Stimulated activated CD4-positive, alpha-beta T cell treated with anti-CD3 and anti-CD28 coated beads, TNF-alpha, amount 100 ng/mL, for 1 hour (primary cell): ENCODE measurements around the gene FBXW9.
"Not testable (repeated sequence)": the region's sequence is repeated elsewhere in the genome, so short reads cannot be mapped to it uniquely, and the experiment has no call there.

Source experiments
- DNase-seq, 3 donors: peaks; one replicate each; pipeline ENCODE4 v3.0.0-alpha.2; 2020; ENCODE audit warnings: low read depth in 3 of 3, low spot score in 1 of 3

Gene FBXW9

DNA sequence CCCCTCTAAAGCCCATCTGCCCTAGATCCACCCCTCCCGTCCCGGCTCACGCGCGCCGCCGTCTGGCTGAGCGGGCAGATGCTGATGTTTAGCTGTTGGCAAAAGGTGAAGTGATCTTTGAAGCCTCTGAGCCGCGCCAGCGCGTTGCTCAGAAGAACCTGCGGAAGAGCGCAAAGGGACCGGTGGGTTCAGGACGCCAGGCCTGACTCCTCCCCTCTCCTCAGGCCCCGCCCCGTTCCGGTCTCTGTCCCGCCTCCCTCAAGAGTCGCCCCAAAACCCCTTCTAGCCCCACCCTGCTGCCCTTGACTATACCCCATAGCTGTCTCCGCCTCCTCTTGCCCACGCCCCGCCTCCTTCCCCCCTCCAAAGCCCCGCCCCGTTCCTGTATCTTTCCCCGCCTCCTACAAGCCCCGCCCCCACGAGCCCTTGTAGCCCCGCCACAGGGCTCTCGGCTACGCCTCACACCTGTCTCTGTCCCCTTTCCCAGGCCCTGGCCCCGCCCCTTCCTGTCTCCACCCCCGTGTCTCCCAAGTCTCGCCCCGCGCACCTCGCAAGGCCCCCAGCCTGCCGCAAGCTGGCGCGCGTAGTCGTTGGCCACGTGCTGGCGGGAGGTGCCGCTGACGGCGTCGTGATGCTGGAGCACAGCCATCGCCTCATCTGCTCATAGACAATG is 39.4 kb downstream of the FBXW9 start:
- DNase-seq = no peak

DNA sequence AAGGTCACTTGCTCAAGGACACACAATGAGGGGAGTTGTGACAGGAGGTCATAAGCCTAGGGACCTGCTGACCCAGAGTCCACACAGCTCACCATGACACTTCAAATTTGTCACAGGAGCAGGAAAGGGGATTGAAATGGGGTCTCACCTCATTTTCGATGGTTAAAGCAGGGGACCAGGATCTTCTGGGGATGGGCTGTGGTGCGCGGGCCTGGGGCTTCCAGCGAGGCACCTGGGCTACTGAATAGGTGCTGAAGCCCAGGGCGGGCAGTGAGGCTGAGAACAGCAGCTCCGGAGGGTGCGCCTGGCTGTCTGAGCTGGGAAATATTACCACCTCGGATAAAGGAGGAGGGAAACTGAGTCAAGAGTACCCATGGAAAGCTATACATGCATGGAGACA is 40.9 kb downstream of the FBXW9 start:
- DNase-seq = no peak

DNA sequence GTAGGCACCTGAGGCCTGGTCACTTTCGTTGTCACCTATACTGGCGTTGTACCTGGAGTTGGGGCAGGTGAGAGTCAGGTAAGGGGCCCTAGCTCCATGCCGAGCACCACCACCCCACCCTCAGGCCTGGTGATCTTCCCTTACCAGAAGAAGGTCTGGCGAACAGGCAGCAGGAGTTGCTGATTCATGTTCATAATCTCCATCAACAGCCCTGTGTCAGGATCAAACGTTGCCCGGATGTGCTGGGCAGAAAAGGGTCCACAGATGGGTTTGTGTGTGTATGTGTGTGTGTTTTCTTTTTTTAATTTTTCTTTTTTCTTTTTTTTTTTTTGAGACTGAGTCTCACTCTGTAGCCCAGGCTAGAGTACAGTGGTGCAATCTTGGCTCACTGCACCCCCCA is 44.2 kb downstream of the FBXW9 start:
- DNase-seq = no peak

DNA sequence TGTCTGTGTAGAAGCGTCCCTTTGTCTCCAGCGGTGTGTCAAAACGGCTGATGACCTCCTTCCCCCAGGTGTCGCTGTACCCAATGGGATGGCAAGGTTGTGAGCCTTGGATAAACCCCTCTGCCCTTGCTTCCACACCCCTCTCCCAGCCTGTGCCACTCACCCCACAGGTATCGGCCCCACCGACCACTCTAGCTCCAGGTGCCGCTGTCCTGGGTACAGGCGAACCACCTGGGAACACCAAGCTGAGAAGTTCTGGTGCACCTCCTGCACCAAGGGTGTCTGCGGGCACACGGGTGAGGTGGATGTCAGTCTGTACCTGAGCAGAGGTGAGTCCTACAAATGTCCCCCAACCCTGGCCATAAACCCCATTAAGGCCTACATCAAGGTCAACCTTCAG is 46.5 kb downstream of the FBXW9 start:
- DNase-seq = no peak

DNA sequence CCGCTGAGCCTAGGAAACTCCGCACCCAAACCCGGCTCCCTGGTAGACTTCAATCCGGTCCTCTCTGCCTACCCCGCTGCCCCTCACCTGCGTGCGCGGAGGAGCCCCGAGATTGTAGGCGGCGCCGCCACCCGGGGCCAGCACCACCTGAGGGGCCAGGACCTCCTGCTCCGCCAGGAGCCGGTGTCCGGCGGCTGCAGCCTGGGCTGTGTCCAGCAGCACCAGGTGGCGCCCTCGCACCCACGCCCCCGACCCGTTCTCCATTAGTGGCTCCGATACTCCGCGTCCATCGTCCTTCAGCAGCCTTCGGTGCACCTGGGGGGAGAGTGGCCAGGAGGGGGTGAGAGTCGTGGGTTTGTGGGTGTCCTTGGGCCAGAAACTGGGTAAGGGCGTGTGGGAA is 48.3 kb downstream of the FBXW9 start:
- DNase-seq = no peak

DNA sequence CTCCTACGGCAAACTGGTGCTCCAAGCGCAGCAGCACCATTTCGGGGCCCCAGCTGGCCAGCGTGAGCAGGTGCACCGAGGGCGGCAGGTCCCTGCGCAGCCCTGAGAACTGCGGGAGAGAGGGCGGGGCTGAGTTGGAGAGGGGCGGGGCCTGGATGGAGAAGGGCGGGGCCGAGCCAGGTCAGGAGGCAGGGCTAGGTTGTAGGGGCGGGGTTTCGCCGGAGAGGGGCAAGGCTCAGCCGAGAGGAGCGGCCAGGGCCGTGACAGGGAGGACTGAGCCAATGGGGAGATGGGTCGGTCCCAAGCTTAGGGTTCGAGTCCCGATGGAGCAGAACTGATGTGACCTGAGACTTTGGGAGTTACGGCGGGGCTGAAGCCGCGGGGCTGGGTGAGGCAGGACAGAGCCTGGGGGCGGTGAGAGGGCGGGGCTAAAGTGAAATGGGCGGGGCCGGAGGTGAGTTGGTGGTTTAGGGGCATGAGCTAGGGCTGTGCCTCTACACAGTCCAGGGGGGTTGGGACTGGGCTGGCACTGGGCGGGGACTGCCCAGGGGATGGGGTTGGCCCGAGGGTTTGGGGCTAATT is 48.9 kb downstream of the FBXW9 start:
- DNase-seq = no peak

DNA sequence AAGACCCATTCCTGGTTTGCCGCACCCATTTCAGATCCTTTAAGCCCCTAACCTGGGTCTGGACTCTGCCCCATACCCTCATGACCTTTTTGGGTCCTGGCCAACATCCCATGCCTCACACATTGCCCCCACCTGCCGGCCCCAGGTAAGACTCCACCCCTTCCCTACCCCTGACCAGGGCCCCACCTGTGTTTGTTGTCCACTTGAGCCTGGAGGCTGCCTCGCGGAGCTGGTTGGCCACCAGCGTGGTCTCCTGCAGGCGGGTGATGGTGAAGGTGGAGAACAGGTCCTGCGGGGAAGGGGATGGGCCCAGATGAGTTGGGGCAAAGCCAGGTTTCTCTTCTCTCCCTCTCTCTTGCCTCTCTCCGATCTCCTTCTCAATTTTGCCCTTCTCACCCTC is 49.4 kb downstream of the FBXW9 start:
- DNase-seq = no peak

DNA sequence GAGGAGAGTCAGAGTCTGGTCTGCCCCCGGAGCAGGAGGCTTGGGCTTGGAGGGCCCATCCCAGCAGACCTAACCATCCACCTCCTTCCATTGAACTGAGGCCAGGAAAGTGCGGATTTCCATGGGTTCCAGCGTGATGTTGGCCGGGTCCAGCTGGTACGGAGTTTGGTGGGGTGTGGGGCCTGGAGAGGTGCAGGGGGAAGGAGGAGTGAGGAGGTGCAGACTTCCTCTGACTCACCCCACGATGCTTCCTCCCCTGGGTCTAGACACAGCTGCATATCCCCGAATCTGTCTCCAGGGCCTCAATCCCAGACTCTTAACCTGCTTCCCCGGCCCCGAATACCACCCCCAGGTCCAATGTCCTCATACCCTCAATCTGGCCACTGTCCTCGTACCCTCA is 49.9 kb downstream of the FBXW9 start:
- DNase-seq = no peak

DNA sequence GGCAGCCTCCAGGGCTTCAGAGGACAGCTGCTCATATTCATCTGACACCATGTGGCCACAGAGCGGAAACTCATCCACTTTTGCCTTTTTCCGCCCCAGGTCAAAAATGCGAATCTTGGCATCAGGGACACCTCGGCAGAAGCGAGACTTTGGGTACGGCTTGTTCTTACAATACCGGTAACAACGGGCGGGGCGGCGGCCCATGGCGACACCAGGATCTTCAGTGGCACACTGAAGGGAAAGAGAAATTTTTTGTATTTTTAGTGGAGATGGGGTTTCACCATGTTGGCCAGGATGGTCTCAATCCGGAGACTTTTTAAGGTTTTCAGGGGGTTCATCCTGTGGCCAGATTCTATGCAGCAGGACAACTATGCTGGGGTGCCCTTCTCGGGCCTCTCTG is 52.7 kb downstream of the FBXW9 start:
- DNase-seq = not testable (repeated sequence)

DNA sequence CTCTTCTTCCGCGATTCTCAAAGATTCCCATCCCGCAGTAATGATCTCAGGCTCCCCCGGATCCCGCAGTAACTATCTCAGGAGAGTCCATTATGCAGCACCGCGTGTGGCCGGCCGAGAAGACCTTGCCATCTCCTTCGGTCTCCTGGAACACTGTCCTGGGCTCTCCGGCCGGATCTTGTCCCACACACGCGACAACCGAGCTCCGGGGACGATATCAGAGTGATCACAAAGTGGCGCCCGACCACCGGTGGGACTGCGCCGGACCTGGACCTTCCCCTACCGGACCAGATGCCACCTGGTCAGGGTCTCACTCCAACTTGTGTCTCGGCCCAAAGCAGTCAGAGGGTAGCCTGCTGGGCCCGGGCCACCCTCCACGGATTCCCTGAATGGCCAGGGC is 53.9 kb downstream of the FBXW9 start:
- DNase-seq = no peak

DNA sequence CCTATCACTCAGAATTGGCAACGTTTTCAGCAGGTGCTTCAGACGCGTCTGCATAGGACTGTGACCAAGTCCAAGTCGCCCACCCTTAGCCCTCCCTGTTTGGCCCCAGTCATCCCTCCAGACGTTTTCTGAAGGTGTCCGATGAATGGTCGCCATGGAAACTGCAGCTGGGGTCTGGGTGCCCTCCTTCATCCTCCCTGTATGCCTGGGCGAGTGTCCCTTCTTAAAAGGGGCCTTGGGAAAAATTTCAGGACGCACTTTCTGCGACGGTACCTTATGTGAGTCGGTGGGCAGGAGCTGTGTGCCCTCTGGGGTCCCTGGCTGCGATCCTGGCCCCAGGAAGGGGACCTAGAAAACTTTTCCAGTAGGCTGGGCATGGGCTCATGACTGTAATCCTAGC is 55.0 kb downstream of the FBXW9 start:
- DNase-seq = no peak

DNA sequence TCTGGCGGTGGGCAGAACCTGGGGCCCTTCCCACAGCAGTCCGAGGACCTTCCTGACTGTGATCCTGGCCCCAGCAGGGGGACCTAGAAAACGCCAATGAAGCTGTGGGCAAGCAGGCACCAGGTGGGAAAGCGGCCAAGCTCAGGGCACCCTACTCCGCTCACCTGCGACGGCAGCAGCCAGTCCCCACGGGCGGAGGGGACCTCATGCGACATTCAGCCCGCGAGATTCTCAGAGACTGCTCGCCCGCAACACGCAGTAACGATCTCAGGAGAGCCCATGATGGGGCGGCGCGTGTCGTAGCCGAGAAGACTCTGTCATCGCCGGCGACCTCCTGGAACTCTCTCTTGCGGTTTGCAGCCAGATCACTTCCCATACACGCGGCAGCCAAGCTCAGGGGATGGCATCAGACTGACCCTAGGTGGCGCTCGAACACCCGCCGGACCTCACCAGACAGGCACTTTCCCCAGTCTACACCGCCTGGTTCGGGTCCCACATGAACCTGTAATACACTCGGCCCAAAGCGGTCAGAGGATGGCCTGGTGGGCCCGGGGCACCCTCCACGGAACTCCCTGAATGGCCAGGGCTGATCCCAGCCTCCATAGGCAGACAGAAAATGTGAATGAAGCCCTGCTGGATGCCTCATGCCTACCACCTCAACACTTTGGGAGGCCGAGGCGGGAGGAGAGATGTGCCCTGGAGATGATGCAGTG is 56.4 kb downstream of the FBXW9 start:
- peak; percentile 61 to 78 (median 63) for DNase-seq
